Stimulated activated CD4-positive, alpha-beta T cell treated with anti-CD3 and anti-CD28 coated beads, Interleukin-1b, Interleukin-23, amount 100 ng/mL, for 1 hour (primary cell): Measurements from ENCODE around the gene ZNF786.
"Not testable (repeated sequence)": the region's sequence is repeated elsewhere in the genome, so short reads cannot be mapped to it uniquely, and the experiment has no call there.

ENCODE experiments used
- DNase-seq, 2 donors: peaks; one replicate each; pipeline ENCODE4 v3.0.0-alpha.2; 2020; ENCODE audit warnings: low read depth in 2 of 2

The ZNF786 gene

DNA sequence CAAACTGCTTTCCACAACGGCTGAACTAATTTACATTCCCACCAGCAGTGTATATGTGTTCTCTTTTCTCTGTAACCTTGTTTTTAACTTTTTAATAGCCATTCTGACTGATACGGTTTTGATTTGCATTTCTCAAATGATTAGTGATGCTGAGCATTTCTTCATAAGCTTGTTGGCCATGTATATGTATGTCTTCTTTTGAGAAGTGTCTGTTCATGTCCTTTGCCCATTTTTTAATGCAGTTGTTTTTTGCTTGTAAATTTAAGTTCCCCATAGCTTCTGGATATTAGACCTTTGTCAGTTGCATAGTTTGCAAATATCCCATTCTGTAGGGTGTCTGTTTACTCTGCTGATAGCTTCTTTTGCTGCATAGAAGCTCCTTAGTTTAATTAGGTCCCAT is 6.1 kb downstream of the ZNF786 start:
- DNase-seq: no peak

DNA sequence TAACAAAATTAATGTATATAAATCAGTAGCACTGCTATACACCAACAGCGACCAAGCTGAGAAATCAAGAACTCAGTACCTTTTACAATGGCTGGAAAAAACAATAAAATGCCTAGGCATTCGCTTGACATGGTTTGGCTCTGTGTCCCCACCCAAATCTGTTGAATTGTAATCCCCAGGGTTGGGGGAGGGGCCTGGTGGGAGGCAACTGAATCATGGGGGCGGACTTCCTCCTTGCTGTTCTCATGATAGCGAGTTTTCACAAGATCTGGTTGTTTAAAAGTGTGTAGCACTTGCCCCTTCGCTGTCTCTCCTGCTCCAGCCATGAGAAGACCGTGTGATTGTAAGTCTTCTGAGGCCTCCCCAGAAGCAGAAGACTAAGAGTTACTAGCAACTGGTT is 8.6 kb downstream of the ZNF786 start:
- no peak for DNase-seq

DNA sequence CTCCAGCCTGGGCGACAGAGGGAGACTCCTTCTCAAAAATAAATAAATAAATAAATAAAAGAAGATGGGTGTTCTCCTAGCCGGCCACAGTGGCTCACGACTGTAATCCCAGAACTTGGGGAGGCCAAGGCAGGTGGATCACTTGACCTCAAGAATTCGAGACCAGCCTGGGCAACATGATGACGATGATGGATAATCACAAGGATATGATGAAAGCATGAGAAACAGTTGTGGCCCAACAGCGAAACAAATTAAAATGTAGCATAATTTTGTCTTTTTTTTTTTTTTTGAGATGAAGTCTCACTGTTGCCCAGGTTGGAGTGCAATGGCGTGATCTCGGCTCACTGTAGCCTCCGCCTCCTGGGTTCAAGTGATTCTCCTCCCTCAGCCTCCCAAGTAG is 12.9 kb downstream of the ZNF786 start:
- no peak for DNase-seq

DNA sequence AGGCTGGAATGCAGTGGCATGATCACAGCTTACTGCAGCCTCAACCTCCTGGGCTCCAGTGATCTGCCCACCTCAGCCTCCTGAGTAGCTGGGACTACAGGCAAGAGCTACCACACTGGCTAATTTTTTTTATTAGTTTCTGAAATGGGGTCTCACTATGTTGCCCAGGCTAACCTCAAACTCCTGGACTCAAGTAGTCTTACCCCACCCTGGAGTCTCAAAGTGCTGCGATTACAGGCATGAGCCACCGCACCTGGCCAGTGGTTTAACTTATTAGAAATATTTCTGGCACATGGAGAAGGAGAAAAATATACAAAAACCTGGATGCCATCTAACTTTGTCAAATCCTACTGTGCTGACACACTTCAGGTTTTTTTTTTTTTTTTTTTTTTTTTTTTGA is 15.2 kb downstream of the ZNF786 start:
- DNase-seq: no peak

DNA sequence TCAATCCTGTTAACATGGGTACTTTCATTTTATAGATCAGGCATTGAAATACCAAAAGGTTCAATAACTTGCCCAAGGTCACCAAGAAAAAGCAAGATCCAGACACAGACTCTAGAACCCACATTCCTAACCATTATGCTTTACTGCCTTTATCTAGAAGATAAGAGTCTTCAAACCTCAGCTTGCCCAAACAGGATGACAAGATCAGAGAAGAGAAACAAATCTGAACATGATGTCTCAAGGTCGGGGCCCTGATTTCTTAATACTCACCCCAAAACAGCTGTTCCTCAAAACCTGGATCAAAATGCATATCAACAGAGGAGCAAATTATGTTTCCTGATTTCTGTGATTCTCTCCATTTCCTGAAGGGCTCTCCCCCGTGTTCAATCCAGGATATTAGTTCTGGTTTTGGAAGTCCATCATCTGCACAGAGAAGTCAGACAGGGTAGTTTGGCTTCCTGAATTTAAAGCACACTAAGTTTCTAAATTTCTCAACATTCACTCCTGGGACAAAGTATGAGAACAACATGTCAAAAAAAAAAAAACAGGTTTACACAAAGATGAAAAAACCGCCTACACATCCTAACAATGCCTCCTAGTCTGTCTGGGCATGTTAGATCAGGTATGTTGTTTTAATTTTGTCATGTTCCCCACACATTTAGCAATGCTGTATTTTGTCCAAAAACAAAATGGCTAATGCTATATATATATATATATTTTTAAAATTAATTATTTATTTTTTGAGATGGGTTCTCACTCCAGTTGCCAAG is 16.2 kb downstream of the ZNF786 start:
- no peak for DNase-seq

DNA sequence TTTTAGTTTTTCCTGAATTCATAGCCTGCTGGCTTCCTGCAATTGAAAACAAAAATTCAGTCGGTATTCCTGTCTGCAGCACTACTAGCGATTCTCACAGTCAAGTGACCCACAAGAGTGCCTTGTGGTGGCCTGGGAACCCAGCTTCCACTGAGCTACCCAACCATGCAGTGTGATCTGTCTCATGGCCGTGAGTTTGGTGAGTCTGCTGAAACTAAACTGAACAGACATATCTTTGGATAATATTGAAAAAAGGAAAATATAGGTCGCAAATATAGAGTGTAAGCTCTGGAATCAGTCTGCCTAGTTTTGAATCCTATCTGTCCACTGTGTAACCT is 18.1 kb downstream of the ZNF786 start:
- DNase-seq: no peak

DNA sequence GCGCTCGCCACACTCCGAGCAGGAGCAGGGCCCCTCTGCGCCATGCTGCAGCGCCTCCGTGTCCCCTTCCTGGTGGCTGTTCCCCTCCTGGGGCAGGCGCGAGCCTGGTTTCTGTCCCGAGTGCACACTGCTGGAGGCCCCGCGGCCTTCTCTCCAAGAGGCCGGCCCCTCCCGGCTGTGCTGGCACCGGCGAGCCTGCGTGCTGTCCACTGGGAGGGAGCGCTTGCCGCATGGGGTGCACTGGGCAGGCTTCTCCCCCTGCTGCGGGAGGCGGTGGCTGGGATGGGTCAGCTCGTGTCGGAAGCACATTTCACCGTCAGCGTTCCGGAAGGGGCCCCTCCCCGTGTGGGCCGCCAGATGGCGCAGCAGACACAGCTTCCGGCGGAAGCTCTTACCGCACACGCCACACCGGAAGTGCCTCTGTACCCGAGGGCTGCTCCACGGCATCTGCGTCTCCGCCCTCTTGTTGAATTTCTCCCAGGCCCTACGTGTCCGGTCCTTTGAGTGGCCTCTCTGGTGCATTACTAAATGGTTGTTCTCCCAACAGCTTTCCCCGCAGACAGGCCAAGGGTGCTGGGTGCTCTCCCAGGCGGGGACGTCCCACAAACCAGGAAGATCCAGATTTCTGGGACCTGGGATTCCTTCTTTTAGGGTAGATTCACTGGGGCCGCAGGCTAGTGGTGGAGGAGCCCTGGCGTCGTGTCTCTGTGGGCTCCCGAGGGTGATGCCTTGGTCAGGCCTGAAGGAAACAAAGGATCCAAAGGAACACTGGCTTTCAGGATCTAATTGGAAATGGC is 18.7 kb downstream of the ZNF786 start:
- DNase-seq: no peak

DNA sequence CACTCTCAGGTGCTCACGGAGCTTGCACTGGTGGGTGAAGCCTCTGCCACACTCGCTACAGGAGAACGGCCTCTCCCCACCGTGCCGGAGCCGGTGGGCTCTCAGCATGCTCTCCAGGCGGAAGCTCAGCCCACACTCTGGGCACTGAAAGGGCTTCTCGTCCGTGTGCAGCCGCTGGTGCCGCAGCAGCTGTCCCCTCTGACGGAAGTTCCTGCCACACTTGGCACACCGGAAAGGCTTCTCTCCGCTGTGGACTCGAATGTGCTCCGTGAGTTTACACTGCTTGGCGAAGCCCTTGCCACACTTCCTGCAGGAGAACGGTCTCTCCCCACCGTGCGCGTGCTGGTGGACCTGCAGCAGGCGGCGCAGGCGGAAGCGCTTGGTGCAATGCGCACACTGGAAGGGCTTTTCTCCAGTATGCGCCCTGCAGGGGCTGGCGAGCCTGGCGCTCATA is 19.3 kb downstream of the ZNF786 start:
- DNase-seq: no peak

DNA sequence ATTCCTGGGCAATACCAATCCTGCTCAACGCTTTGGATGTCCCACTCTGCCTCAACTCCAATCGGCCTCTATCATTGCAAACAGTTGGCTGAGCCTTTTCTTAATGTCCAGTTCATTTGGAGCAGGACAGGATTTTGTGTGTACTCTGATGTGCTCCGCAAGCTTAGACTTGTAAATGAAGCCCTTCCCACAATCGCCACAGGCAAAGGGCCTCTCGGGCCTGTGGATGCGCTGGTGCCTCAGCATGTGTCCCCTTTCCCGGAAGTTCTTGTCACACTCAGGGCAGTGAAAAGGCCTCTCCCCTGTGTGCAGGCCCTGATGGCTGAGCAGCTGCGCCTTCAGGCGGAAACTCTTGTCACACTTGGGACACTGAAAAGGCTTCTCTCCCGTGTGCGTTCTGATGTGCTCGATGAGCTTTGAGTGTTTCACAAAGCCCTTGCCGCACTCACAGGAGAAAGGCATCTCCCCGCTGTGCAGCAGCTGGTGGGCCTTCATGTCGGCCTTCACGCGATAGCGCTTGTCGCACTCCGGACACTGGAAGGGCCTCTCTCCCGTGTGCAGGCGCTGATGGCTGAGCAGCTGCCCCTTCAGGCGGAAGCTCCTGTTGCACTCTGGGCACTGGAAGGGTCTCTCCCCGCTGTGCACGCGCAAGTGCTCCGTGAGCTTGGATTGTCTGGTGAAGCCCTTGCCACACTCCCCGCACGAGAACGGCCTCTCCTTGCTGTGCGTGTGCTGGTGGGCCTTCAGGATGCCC is 20.0 kb downstream of the ZNF786 start:
- no peak for DNase-seq

DNA sequence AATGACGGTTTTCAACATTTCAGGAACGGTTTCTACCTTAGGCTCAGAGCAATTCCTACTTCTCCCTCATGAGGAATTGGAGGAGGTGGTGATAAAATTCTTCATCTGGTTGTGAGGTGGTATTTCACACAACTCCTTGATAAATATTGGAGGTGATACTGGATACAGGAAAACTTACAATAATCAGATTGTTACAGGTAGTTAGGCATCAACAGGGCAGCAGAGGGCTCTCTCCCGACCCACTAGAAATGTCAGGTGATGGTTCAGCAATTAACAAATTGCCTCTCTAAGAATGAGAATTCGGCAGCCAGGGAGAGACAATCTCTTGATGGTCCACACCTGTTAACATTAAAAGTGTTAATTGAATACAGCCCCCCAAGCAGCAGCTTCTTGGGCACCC is 22.6 kb downstream of the ZNF786 start:
- DNase-seq: no peak

DNA sequence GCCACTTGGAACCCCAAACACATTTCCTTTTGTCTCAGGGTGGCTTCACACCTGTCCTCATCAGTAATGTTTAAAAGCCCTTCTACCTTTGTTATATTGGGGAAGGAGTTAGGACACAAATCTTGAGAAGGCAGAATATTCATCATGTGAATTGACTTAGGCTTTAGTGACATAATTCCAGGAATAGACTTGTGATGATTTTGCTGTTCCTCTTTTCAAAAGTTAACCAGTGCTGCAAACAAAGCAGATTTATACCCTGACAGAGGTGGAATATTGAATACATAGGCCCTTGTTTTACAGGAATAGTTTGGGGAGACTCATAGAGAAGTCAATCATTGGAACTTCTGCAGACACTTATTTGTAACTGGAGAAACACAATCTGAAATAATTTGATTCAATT is 27.0 kb downstream of the ZNF786 start:
- no peak for DNase-seq

DNA sequence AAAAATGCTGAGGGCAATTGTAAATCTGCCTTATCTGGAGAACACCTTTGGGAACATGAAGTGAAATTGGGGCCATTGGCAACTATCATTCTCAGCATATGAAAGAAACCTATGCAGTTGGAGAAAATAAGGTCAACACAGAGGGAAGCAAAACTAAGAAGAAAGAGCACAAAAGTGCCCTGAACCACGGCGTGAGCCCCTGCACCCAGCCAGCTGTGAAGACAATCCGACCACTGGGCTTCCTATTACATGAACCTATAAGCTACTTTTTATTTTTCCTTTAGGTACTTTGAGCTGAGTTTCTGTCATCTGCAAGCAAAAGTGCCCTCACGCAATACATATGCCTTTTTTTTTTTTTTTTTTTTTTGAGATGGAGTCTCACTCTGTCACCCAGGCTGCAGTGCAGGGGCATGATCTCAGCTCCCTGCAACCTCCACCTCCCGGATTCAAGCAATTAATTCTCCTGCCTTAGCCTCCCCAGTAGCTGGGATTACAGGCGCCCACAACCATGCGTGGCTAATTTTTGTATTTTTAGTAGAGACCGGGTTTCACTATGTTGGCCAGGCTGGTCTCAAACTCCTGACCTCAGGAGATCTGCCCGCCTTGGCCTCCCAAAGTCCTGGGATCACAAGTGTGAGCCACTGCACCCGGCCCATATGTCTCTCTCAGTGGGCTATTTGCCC is 28.2 kb downstream of the ZNF786 start:
- DNase-seq: not testable (repeated sequence)

DNA sequence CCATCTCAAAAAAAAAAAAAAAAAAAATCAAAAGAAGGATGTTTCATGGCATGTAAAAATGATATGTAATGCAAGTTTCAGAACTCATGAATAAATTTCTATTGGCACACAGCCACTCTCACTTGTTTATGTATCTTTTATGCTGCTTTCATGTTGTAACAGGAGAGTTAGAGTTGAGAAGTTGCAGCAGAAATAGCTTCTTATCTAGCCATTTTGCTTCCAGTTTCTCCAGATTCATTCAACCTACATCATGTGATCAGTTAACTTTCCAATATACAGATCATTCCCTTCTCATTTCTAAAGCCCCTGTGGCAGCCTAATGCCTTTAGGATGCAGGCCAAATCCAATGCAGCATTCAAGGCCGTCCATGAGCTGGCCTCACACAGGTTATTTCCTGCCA is 30.4 kb downstream of the ZNF786 start:
- no peak for DNase-seq

DNA sequence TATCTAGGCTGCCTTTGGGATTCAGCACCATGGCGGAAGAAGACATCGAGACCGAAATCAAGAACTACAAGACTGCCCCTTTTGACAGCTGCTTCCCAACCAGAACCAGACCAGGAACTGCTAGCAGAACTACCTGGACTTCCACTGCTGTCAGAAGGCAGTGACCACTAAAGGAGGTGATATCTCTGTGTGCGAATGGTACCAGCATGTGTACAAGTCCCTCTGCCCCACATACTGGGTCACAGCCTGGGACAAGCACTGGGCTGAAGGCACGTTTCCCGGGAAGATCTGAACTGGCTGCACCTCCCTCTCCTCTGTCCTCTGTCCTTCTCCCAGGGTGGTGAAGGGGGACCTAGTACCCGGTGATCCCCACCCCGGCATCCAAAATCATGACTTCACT is 36.6 kb downstream of the ZNF786 start:
- no peak for DNase-seq

DNA sequence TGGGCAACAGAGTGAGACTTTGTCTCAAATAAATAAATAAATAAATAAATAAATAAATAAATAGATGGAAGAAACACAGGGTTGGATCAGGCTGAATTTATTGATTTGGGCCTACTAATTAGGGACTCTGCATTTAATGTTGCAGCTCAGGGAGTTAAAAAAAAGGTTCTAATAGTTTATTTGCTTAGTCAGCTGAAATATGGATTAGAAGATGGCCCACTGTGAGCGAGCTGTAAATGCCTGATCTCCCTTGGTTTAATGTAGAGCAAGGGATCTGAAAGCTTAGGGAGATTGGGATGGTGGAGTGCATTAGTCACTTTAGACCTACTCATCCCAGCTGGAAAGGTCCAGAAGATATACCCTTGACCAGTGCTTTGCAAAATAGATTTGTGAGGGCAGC is 37.1 kb downstream of the ZNF786 start:
- no peak for DNase-seq

DNA sequence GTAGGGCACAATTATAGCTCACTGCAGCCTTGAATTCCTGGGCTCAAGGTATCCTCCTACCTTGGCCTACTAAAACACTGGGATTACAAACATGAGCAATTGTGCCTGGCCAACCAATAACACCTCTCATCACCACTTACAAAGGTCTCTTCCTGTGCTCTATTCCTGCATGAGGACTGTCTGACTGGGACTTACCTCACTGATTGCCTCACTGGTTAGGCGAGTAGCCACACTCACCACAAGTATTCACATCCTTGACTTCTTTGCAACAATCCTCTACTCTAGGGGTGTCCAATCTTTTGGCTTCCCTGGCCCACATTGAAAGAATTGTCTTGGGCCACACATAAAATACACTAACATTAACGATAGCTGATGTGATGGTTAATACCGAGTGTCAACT is 39.6 kb downstream of the ZNF786 start:
- DNase-seq: no peak

DNA sequence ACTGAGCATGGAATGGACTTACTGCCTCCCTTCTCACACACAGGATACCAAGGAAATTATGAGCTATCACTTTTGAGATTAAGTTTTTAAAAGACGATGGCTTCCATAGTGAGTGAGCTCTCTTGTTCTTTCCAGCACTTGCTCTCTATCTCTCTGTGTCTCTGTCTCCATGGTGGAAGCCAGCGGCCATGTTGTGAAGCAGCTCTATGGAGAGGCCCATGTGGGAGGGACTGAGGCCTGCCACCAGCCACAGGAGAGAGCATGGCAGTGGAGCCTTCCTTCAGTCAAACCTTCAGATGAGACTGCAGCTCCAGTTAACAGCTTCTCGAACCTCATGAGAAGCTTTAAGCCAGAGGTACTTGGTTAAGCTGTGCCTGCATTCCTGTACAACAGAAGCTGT is 41.7 kb downstream of the ZNF786 start:
- no peak for DNase-seq

DNA sequence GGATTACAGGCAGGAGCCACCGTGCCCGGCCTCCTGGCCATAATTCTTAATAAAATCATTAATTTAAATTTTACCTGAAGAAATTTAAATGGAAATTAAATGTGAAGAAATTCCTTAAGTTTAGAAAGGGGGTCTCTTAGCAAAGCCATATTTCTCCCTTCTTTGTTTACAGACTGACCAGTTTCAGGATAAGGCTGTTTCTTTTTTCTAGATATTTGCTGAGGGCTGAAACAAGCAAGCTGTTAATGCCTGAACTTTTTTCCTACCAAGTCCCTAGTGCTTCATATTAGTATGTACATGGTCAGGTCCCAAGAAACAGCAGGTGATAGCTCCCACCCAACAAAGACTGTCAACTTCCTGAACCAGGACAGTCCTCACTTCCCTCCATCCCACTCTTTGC is 44.1 kb downstream of the ZNF786 start:
- no peak for DNase-seq

DNA sequence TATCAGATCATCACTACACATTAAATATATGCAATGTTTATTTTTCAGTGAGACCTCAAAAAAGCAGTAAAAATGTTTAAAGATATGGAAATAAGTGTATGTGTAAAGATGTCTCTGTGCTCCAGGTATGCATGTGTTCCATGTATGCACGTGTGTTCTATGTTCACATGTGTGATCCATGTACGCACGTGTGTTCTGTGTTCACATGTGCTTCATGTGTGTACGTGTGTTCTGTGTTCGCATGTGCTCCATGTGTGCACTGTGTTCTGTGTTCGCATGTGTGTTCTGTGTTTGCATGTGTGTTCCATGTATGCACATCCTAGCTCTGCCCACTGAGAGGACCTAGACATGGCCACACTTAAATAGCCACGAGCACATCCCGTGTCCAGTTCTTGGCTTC is 46.6 kb downstream of the ZNF786 start:
- no peak for DNase-seq

DNA sequence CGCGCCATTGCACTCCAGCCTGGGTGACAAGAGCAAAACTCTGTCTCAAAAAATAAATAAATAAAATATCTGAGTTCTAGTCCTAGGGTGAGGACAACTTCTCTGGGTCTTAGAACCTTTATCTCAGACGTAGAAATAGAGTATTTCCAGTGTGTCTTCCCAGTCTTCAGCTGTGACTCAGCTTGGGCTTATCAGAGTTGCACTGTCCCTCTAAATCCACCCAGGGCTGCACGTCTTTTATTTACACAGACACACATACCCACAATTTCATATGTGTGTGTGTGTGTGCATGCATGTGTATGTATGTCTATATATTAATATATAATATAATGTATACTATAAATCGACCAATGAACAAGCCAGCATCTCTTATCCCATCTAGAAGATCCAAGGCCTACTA is 49.2 kb downstream of the ZNF786 start:
- DNase-seq: no peak

DNA sequence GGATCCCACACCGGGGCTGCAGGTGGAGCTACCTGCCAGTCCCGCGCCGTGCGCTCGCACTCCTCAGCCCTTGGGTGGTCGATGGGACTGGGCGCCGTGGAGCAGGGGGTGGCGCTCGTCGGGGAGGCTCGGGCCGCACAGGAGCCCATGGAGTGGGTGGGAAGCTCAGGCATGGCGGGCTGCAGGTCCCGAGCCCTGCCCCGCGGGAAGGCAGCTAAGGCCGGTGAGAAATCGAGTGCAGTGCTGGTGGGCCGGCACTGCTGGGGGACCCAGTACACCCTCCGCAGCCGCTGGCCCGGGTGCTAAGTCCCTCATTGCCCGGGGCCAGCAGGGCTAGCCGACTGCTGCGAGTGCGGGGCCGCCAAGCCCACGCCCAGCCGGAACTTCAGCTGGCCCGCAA is 51.9 kb downstream of the ZNF786 start:
- not testable (repeated sequence) for DNase-seq

DNA sequence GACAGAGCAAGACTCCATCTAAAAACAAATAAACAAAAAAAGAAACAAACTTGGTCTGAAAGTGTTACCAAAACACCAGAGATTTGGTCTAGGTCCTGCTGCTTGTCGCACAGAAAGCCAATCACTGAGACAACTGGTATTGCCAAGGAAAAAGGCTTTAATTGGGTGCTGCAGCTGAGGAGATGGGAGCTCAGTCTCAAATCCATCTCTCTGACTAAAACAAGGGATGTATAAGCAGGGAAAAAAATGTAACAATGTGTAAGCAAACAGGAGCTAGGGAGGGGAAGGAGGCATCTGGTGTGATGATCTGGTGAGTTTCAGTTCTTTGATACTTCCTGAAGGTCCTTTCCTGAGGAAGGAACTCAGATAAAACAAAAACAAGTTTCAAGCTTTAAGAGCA is 53.8 kb downstream of the ZNF786 start:
- no peak for DNase-seq
